Raji (cell line): Measurements from ENCODE around the gene PRKCH.

ENCODE experiments used
- POLR2A ChIP-seq: IDR thresholded peaks from 2 replicates; pipeline ENCODE4 v1.6.1; 2011; ENCODE audit warnings: low read depth, low read length, control low read depth; ENCODE audit not compliant: insufficient read depth

Gene PRKCH

DNA sequence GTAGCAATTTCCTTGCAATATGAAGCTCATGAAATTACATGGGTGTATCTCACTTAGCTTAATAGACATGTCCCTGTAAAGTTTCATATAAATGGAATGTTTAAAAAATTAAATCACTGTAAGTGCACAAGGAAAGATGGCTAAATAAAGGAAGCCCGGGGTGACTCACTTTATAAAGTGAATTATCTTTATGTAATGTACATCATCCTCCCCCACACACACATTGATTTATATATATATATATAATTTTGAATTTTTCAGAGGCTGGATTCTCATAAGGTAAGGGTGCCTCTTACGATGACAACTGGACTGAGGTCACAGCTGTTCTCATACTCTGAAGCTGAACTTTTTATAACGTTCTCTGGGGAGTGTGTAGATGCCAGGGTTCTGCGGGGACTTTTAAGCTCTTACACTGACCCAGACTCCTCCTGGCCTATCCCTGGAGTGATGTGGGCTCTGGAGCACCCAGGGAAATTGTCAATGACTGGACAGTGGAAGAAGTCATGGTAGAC, 265.2 kb downstream of the PRKCH start:
- TF ChIP-seq POLR2A, result no peak

DNA sequence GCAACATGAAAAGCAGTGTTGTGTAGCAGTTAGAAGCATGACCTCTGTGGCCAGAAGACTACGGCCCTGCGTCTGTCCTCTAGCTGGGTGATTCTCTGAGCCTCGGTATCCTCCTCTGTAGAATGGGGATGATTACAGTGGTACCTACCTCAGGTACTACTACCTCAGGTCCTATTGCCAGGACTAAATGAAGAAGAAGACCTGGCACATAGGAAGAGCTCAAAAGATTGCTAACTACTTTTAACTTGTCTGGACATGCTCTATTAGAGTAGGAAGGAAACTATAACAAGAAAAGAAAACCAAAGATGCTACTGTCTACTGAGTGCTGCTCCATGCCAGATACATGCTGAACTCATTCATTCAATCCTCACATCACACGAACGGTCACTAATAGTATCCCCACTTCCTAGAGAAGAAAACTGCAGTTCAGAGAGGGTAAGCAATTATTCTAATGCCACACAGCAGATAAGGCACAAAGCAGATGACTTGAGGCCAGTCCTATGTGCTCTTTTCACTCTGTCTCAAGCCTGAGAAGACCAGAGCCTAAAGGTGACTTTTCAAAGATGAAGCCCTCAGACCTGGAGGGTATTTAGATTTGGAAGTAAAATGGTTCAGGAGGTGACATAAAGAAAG, 265.8 kb downstream of the PRKCH start:
- no peak for TF ChIP-seq POLR2A

DNA sequence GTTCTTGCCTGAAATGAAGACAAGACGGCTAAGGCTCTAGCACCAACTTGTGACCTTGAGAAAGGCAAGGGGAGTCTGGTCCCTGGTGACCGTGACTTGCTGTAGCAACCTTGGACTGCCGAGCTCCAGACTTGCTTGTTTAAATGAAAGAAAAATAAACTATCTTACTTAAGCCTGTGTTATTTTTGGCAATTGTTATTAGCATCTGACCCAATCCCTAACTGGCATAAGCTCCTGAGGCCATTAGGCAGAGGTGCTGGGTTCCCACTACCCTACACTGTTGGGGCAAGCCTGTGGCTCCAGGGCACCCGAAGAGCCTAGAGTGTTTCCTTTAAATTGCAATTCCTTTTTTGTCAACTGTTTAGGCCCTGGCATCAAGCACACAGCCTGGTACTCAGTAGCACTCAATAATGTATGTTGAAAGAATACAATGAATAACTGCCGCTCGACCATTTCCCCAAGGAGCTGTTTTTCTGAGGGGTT, 267.1 kb downstream of the PRKCH start:
- TF ChIP-seq POLR2A, result no peak

DNA sequence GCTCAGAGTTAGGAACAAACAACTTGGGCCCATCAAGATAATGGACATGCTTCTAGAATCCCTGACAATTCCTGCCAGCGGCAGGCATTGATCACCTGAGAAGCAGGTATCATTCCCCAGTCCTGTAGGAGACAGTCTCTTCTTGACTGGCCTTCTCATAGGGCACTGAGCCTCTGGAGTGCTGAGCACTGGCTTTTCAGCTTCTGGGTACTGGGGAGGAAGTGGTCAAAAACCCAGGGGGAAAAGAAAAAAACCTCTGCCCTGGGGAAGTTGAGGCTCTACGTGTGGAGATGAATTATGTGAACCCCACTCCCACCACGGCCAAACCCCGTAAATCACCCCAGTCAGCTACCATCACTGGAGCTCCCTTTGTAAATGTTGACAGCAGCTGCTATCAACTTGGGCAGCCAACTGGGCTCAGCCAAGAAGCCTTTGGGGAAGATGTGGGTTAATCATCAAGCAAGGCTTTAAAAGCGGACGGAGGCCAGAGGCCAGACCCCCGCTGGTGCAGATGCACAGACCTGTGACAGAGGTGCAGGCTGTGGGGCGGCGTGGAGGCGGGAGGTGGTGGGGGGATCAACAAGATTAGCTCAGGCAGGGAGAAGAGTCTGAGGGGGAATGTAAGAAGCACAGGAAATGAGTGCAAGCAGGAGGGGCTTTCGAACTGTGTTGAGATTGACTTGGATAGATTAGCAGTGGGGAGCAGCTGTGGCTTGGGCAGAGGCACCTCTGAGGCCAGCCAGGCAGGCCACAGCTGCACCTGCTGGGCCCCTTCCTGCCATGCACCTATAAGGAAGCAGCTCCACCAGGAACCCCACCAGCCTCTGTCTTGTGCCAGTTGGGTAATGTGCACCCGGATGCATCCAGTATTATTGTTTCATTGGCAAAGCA, 268.6 kb downstream of the PRKCH start:
- TF ChIP-seq POLR2A, result no peak

DNA sequence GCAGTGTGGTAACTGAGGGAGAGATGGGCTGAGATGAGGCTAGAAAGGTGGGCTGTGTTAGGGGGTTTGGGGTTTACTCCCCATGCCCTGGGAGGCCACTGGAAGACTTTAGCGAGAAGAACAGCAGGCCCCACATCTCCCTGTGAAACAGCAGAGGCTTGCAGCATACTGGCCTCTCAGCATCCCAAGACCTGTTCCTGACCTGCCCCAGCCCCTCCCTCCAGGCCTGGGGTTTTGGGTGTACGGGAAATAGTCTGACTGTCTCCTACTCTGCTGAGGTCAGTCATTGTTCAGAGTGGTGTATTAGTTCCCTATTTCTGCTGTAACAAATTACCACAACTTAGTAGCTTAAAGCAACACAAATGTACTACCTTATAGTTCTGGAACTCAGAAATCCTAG, 270.5 kb downstream of the PRKCH start:
- no peak for TF ChIP-seq POLR2A

DNA sequence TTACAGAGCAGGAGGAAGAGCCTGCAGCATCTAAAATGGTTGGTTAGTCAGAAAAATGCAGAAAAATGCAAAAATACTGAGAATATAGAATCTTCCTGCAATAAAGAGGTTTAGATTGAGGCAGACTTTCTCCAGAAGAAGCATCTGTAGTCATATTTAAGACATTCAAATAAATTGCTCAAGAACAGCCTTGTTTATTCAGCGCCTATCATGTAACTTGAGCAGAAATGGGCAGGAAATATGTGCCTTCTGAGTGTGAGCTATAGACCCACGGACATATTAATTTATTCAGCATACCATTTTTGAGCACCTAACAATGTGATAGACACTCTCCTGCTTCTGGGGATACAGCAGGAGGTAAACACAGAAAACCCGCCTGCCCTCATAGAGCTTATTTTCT, 272.0 kb downstream of the PRKCH start:
- TF ChIP-seq POLR2A, result no peak

DNA sequence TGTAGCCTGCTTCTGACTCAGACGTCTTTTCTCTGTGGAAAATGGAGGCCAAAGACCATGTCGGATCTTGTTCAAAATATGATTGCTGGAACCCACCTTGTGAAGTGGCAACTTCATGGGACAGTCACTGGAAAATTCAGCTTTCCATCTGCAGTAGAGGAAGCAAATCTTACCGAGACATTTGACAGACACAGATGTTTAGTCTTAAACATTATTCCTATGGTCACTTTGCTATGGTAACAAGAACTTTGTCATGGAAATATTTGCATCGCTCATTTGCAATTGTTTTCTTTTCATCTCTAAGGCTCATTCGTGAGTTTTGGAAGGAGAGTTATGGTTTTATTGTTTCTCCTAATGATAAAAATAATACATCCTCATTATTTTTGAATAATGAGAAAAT, 275.6 kb downstream of the PRKCH start:
- TF ChIP-seq POLR2A, result no peak

DNA sequence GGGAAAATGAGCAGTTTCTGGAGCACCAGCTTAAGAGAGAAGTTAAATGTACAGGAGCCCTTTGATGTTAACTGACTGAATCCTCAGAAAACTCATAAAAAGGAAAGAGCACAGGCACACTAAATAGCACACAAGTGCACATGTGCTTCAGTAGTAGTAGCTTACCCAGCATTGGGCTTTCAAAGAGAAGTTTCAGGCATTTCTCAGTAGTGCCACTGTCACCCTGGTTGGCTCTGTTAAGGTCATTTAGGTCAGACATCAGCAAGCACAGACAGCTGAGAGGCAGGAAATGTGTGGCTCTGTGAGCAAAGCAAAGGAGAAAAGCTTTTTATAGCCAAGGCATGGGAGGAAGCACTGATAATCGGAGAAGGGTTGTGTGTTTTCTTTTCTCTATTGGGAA, 277.6 kb downstream of the PRKCH start:
- TF ChIP-seq POLR2A, result no peak

DNA sequence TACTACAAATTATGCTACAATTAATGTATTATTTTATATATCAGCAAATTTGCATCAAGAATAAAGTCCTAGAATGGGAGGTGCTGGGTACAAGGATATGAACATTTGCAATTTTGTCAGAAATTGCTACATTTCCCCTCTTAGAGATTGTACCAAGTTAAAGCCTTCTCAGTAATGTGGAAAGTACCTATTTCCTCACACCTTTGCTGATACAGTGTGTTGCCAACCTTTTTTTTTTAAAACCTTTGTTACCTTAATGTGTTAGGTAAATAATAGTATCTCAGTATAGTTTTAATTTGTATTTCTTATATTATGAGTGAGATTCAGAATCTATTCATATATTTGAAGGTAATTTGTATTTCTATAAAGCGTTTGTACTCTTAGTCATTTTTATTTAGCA, 278.6 kb downstream of the PRKCH start:
- no peak for TF ChIP-seq POLR2A
